T-helper 2 cell treated with Interferon-gamma antibody and Interleukin-4, amounts not matched to agents 5 μg/mL and 100 μg/mL, for 36 hours (primary cell): ENCODE data around the gene ZNF606.
A peak's percentile ranks its signal among the peaks of the same experiment; 100 is the strongest.
"Not testable (repeated sequence)": the region's sequence is repeated elsewhere in the genome, so short reads cannot be mapped to it uniquely, and the experiment has no call there.

Experiments
- DNase-seq: peaks from one replicate; pipeline ENCODE4 v3.0.0; 2021; ENCODE audit warnings: low spot score
- H3K27ac Mint-ChIP-seq: one replicate; pipeline ENCODE4 v1.8.0; 2021; ENCODE audit warnings: mild to moderate bottlenecking, mixed read lengths
- H3K27me3 Mint-ChIP-seq: one replicate; pipeline ENCODE4 v1.8.0; 2021; ENCODE audit warnings: low read depth, mixed read lengths
- H3K36me3 Mint-ChIP-seq: one replicate; pipeline ENCODE4 v1.8.0; 2021; ENCODE audit warnings: low read depth, mixed read lengths
- H3K4me1 Mint-ChIP-seq: one replicate; pipeline ENCODE4 v1.8.0; 2021; ENCODE audit warnings: low read depth, mixed read lengths
- H3K4me3 Mint-ChIP-seq: one replicate; pipeline ENCODE4 v1.8.0; 2022; ENCODE audit warnings: mild to moderate bottlenecking, moderate library complexity, mixed read lengths
- H3K9me3 Mint-ChIP-seq: one replicate; pipeline ENCODE4 v1.8.0; 2021; ENCODE audit warnings: mixed read lengths

The ZNF606 gene

GRCh38 chr19:58033741-58034476 is 31.3 kb upstream of the ZNF606 start, which contains the start of gene ZSCAN1:
Gene ZSCAN1 (plus strand): TSS chr19:58034025. CDS start chr19:58037837, 3,812 bp downstream.
- H3K27ac Mint-ChIP-seq: peak within 1 kb of the TSS; percentile 62
- H3K27me3 Mint-ChIP-seq: peaks cover 2% of the 10 kb centered on the region
- peaks cover 31% of the 10 kb centered on the region for H3K9me3 Mint-ChIP-seq
- no peak within 1 kb of the TSS for H3K4me3 Mint-ChIP-seq
- no peaks in the 10 kb centered on the region for H3K4me1 Mint-ChIP-seq
- no peak for DNase-seq
- H3K36me3 Mint-ChIP-seq: peaks cover 11% of the 10 kb centered on the region

GRCh38 chr19:58024661-58025060 is 22.0 kb upstream of the ZNF606 start:
- Mint-ChIP-seq H3K27ac (no peak overlapping the region), H3K4me1 (no peaks in the 10 kb centered on the region), H3K9me3 (peaks cover 54% of the 10 kb centered on the region), H3K4me3 (no peak overlapping the region), H3K36me3 (peaks cover 4% of the 10 kb centered on the region), H3K27me3 (no peaks in the 10 kb centered on the region)
- no peak for DNase-seq

- H3K27me3 Mint-ChIP-seq: no peaks in the 10 kb centered on the region
- H3K36me3 Mint-ChIP-seq: peaks cover 3% of the 10 kb centered on the region
- DNase-seq: no peak
- H3K27ac Mint-ChIP-seq: no peak overlapping the region
- H3K9me3 Mint-ChIP-seq: peaks cover 43% of the 10 kb centered on the region
- H3K4me3 Mint-ChIP-seq: no peak overlapping the region
- H3K4me1 Mint-ChIP-seq: no peaks in the 10 kb centered on the region
Measured at GRCh38 chr19:58022283-58022660, 19.7 kb upstream of the ZNF606 start.

GRCh38 chr19:58021541-58022282 is 19.1 kb upstream of the ZNF606 start:
- H3K4me1 Mint-ChIP-seq: no peaks in the 10 kb centered on the region
- H3K27me3 Mint-ChIP-seq: no peaks in the 10 kb centered on the region
- H3K27ac Mint-ChIP-seq: no peak overlapping the region
- DNase-seq: no peak
- H3K4me3 Mint-ChIP-seq: no peak overlapping the region
- H3K36me3 Mint-ChIP-seq: peaks cover 3% of the 10 kb centered on the region
- H3K9me3 Mint-ChIP-seq: peaks cover 46% of the 10 kb centered on the region

- Mint-ChIP-seq H3K4me1 (no peaks in the 10 kb centered on the region), H3K27ac (no peak overlapping the region), H3K27me3 (no peaks in the 10 kb centered on the region), H3K9me3 (peaks cover 41% of the 10 kb centered on the region), H3K4me3 (no peak overlapping the region), H3K36me3 (peaks cover 3% of the 10 kb centered on the region)
- no peak for DNase-seq
Measured at GRCh38 chr19:58020129-58020528, 17.5 kb upstream of the ZNF606 start.

- peaks cover 1% of the 10 kb centered on the region for H3K4me1 Mint-ChIP-seq
- H3K4me3 Mint-ChIP-seq: no peak overlapping the region
- DNase-seq: no peak
- no peak overlapping the region for H3K27ac Mint-ChIP-seq
- peaks cover 46% of the 10 kb centered on the region for H3K9me3 Mint-ChIP-seq
- peaks cover 3% of the 10 kb centered on the region for H3K36me3 Mint-ChIP-seq
- no peaks in the 10 kb centered on the region for H3K27me3 Mint-ChIP-seq
Measured at GRCh38 chr19:58014141-58014540, 11.5 kb upstream of the ZNF606 start.

- peaks cover 62% of the 10 kb centered on the region for H3K9me3 Mint-ChIP-seq
- no peak for DNase-seq
- H3K4me1 Mint-ChIP-seq: peaks cover 1% of the 10 kb centered on the region
- no peak overlapping the region for H3K27ac Mint-ChIP-seq
- H3K4me3 Mint-ChIP-seq: peak overlapping the region; percentile 49
- peaks cover 20% of the 10 kb centered on the region for H3K36me3 Mint-ChIP-seq
- no peaks in the 10 kb centered on the region for H3K27me3 Mint-ChIP-seq
Measured at GRCh38 chr19:58010507-58010906, 7.9 kb upstream of the ZNF606 start.

GRCh38 chr19:58009666-58010301 is 7.2 kb upstream of the ZNF606 start:
- H3K4me3 Mint-ChIP-seq: peak overlapping the region; percentile 77
- H3K9me3 Mint-ChIP-seq: peaks cover 66% of the 10 kb centered on the region
- no peak overlapping the region for H3K27ac Mint-ChIP-seq
- H3K4me1 Mint-ChIP-seq: peaks cover 1% of the 10 kb centered on the region
- no peaks in the 10 kb centered on the region for H3K27me3 Mint-ChIP-seq
- H3K36me3 Mint-ChIP-seq: peaks cover 28% of the 10 kb centered on the region
- DNase-seq: peak; percentile 71

- Mint-ChIP-seq H3K36me3 (peaks cover 33% of the 10 kb centered on the region), H3K4me3 (peak overlapping the region; percentile 77), H3K9me3 (peaks cover 68% of the 10 kb centered on the region), H3K27me3 (no peaks in the 10 kb centered on the region), H3K4me1 (peaks cover 1% of the 10 kb centered on the region), H3K27ac (peak overlapping the region; percentile 26)
- no peak for DNase-seq
Measured at GRCh38 chr19:58009301-58009665, 6.7 kb upstream of the ZNF606 start.

- peaks cover 37% of the 10 kb centered on the region for H3K36me3 Mint-ChIP-seq
- H3K4me1 Mint-ChIP-seq, DNase-seq, H3K27me3 Mint-ChIP-seq: not testable (repeated sequence)
- H3K4me3 Mint-ChIP-seq: peak overlapping the region; percentile 77
- H3K27ac Mint-ChIP-seq: peak overlapping the region; percentile 26
- peaks cover 69% of the 10 kb centered on the region for H3K9me3 Mint-ChIP-seq
Measured at GRCh38 chr19:58008877-58009276, 6.3 kb upstream of the ZNF606 start.

- DNase-seq: no peak
- H3K4me3 Mint-ChIP-seq: no peak overlapping the region
- peaks cover 46% of the 10 kb centered on the region for H3K36me3 Mint-ChIP-seq
- H3K27me3 Mint-ChIP-seq: no peaks in the 10 kb centered on the region
- peaks cover 64% of the 10 kb centered on the region for H3K9me3 Mint-ChIP-seq
- H3K27ac Mint-ChIP-seq: no peak overlapping the region
- H3K4me1 Mint-ChIP-seq: peaks cover 5% of the 10 kb centered on the region
Measured at GRCh38 chr19:58007285-58007684, 4.7 kb upstream of the ZNF606 start.

GRCh38 chr19:58003174-58003828 is 681 bp upstream of the ZNF606 start:
- H3K36me3 Mint-ChIP-seq: peaks cover 75% of the 10 kb centered on the region
- H3K4me3 Mint-ChIP-seq: peak overlapping the region; percentile 84
- peaks cover 14% of the 10 kb centered on the region for H3K4me1 Mint-ChIP-seq
- peak overlapping the region; percentile 85 for H3K27ac Mint-ChIP-seq
- peaks cover 69% of the 10 kb centered on the region for H3K9me3 Mint-ChIP-seq
- no peaks in the 10 kb centered on the region for H3K27me3 Mint-ChIP-seq
- no peak for DNase-seq

GRCh38 chr19:58001895-58002369 is 688 bp downstream of the ZNF606 start:
- Mint-ChIP-seq H3K4me3 (peak overlapping the region; percentile 80), H3K36me3 (peaks cover 83% of the 10 kb centered on the region), H3K27me3 (no peaks in the 10 kb centered on the region), H3K9me3 (peaks cover 68% of the 10 kb centered on the region), H3K27ac (peak overlapping the region; percentile 78), H3K4me1 (peaks cover 14% of the 10 kb centered on the region)
- peak; percentile 3 for DNase-seq
